ENCODE results near the gene RPL28. TPM values are rescaled to one million over a fixed set of nuclear protein-coding genes. Genes with fewer than 3 reads are reported as not detected.

RPL28 gene
- total and polyA plus RNA-seq, 2 of the 13 experiments (the other 11 are each of a cell fraction or from before 2014, with no cell fraction given): 105 to 420 TPM

DNA sequence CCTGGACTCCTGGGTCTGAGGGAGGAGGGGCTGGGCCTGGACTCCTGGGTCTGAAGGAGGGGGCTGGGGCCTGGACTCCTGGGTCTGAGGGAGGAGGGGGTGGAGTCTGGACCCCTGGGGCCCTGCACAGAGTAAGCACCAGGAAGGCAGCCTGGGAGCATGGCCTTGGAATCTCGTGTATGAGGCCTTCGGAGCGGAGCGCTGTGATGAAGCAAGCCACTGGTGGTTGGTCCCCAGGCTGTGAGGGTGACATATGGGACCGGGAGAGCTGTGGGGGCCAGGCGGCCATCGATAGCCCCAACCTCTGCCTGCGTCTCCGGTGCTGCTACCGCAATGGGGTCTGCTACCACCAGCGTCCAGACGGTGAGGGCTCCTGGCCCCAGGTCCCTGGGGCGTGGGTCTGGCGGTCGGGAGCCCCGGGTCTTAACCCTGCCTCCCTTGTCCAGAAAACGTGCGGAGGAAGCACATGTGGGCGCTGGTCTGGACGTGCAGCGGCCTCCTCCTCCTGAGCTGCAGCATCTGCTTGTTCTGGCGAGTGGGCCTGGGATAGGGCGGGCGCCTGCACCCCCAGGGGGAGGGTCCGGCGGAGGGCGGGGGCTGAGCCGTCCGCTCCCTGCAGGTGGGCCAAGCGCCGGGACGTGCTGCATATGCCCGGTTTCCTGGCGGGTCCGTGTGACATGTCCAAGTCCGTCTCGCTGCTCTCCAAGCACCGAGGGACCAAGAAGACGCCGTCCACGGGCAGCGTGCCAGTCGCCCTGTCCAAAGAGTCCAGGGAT, 8.2 kb upstream of the RPL28 start (continued):
- TF ChIP-seq, protein P1, sequence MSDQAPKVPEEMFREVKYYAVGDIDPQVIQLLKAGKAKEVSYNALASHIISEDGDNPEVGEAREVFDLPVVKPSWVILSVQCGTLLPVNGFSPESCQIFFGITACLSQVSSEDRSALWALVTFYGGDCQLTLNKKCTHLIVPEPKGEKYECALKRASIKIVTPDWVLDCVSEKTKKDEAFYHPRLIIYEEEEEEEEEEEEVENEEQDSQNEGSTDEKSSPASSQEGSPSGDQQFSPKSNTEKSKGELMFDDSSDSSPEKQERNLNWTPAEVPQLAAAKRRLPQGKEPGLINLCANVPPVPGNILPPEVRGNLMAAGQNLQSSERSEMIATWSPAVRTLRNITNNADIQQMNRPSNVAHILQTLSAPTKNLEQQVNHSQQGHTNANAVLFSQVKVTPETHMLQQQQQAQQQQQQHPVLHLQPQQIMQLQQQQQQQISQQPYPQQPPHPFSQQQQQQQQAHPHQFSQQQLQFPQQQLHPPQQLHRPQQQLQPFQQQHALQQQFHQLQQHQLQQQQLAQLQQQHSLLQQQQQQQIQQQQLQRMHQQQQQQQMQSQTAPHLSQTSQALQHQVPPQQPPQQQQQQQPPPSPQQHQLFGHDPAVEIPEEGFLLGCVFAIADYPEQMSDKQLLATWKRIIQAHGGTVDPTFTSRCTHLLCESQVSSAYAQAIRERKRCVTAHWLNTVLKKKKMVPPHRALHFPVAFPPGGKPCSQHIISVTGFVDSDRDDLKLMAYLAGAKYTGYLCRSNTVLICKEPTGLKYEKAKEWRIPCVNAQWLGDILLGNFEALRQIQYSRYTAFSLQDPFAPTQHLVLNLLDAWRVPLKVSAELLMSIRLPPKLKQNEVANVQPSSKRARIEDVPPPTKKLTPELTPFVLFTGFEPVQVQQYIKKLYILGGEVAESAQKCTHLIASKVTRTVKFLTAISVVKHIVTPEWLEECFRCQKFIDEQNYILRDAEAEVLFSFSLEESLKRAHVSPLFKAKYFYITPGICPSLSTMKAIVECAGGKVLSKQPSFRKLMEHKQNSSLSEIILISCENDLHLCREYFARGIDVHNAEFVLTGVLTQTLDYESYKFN (CRISPR knock-in tag; conservative IDR thresholded peaks at IDR 0.05): peak; percentile 53
- TF ChIP-seq, protein P2, sequence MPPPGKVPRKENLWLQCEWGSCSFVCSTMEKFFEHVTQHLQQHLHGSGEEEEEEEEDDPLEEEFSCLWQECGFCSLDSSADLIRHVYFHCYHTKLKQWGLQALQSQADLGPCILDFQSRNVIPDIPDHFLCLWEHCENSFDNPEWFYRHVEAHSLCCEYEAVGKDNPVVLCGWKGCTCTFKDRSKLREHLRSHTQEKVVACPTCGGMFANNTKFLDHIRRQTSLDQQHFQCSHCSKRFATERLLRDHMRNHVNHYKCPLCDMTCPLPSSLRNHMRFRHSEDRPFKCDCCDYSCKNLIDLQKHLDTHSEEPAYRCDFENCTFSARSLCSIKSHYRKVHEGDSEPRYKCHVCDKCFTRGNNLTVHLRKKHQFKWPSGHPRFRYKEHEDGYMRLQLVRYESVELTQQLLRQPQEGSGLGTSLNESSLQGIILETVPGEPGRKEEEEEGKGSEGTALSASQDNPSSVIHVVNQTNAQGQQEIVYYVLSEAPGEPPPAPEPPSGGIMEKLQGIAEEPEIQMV (CRISPR knock-in tag; IDR thresholded peaks at IDR 0.05; ENCODE audit: low read depth): no peak
- no peak for TF ChIP-seq POLR2G (IDR thresholded peaks at IDR 0.05; ENCODE audit: low read depth, low read length)
- no peak for TF ChIP-seq ZNF251 (CRISPR knock-in tag; IDR thresholded peaks at IDR 0.05)
- TF ChIP-seq SP1 (IDR thresholded peaks at IDR 0.05): no peak
- TF ChIP-seq SP1 (CRISPR knock-in tag; IDR thresholded peaks at IDR 0.05): no peak
- TF ChIP-seq, protein P3, sequence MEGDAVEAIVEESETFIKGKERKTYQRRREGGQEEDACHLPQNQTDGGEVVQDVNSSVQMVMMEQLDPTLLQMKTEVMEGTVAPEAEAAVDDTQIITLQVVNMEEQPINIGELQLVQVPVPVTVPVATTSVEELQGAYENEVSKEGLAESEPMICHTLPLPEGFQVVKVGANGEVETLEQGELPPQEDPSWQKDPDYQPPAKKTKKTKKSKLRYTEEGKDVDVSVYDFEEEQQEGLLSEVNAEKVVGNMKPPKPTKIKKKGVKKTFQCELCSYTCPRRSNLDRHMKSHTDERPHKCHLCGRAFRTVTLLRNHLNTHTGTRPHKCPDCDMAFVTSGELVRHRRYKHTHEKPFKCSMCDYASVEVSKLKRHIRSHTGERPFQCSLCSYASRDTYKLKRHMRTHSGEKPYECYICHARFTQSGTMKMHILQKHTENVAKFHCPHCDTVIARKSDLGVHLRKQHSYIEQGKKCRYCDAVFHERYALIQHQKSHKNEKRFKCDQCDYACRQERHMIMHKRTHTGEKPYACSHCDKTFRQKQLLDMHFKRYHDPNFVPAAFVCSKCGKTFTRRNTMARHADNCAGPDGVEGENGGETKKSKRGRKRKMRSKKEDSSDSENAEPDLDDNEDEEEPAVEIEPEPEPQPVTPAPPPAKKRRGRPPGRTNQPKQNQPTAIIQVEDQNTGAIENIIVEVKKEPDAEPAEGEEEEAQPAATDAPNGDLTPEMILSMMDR (CRISPR knock-in tag; IDR thresholded peaks at IDR 0.05): no peak
- TF ChIP-seq GZF1 (CRISPR knock-in tag; IDR thresholded peaks at IDR 0.05): no peak
- TF ChIP-seq GRHL1 (CRISPR knock-in tag; conservative IDR thresholded peaks at IDR 0.05): no peak
- no peak for TF ChIP-seq ZBTB21 (CRISPR knock-in tag; IDR thresholded peaks at IDR 0.05)
- TF ChIP-seq NKX3-1 (CRISPR knock-in tag; IDR thresholded peaks at IDR 0.05): no peak
- no peak for TF ChIP-seq ZNF589 (CRISPR knock-in tag; conservative IDR thresholded peaks at IDR 0.05)
- TF ChIP-seq FOSL1 (CRISPR knock-in tag; IDR thresholded peaks at IDR 0.05; ENCODE audit: borderline replicate concordance): no peak
- no peak for TF ChIP-seq SRSF9 (IDR thresholded peaks at IDR 0.05; ENCODE audit: borderline replicate concordance, insufficient read depth, low read depth, low read length, poor library complexity, severe bottlenecking)
- TF ChIP-seq ZFAT (CRISPR knock-in tag; conservative IDR thresholded peaks at IDR 0.05): no peak
- TF ChIP-seq KLF11 (CRISPR knock-in tag; IDR thresholded peaks at IDR 0.05): no peak
- TF ChIP-seq ATF2 (CRISPR knock-in tag; IDR thresholded peaks at IDR 0.05): no peak
- TF ChIP-seq ZNF883 (CRISPR knock-in tag; IDR thresholded peaks at IDR 0.05; ENCODE audit: not compliant biosample characterization): no peak
- no peak; the same call in 1 of the 2 replicates for TF ChIP-seq GABPB1 (CRISPR knock-in tag; IDR thresholded peaks at IDR 0.05)
- TF ChIP-seq ZSCAN12 (CRISPR knock-in tag; IDR thresholded peaks at IDR 0.05): no peak

Measured in HepG2 (cell line).